Measurements from ENCODE around the gene FCSK.
"Not testable (repeated sequence)": the region's sequence is repeated elsewhere in the genome, so short reads cannot be mapped to it uniquely, and the experiment has no call there.

Gene FCSK

GRCh38 chr16:70412385-70412784 lies 42.0 kb upstream of the FCSK start:
- Histone ChIP-seq H3F3A (ENCODE audit: insufficient read depth) (peaks cover 23% of the 10 kb centered on the region; the same call in 1 of the 2 replicates), H2AFZ (ENCODE audit: low read depth, low read length, severe bottlenecking) (no peak overlapping the region), H3K9ac (ENCODE audit: low read length) (no peak overlapping the region), H3K27ac (ENCODE audit: low read depth, low read length) (no peak overlapping the region), H3K9me3 (ENCODE audit: insufficient read depth, low read length) (no peaks in the 10 kb centered on the region), H4K20me1 (ENCODE audit: low read depth, low read length) (no peaks in the 10 kb centered on the region), H3K79me2 (ENCODE audit: insufficient read depth, low read length) (peaks cover 18% of the 10 kb centered on the region; the same call in 1 of the 2 replicates), H3K4me3 (ENCODE audit: insufficient read depth, low read length, poor library complexity, severe bottlenecking) (no peak overlapping the region), H3K36me3 (ENCODE audit: low read length) (no peaks in the 10 kb centered on the region), H3K9me2 (replicated peaks; ENCODE audit: insufficient read depth, low read length) (no peaks in the 10 kb centered on the region), H3K4me2 (ENCODE audit: low read depth, low read length, poor library complexity, severe bottlenecking) (no peak overlapping the region), H3K27me3 (ENCODE audit: low read length) (no peaks in the 10 kb centered on the region)
- TF ChIP-seq EZH2phosphoT487 (conservative IDR thresholded peaks at IDR 0.05; ENCODE audit: low read length) = no peak
- no peak for TF ChIP-seq CTCF (IDR thresholded peaks at IDR 0.05; ENCODE audit: insufficient read depth, low read length, poor library complexity, severe bottlenecking)

GRCh38 chr16:70413572-70413971 lies 40.8 kb upstream of the FCSK start:
- not testable (repeated sequence) for H3K9me3 ChIP-seq (ENCODE audit: insufficient read depth, low read length); H3K27me3 ChIP-seq (ENCODE audit: low read length); H4K20me1 ChIP-seq (ENCODE audit: low read depth, low read length); H3K27ac ChIP-seq (ENCODE audit: low read depth, low read length); H3K9me2 ChIP-seq (replicated peaks; ENCODE audit: insufficient read depth, low read length); H3K4me2 ChIP-seq (ENCODE audit: low read depth, low read length, poor library complexity, severe bottlenecking); H3K9ac ChIP-seq (ENCODE audit: low read length); H3K4me3 ChIP-seq (ENCODE audit: insufficient read depth, low read length, poor library complexity, severe bottlenecking); H2AFZ ChIP-seq (ENCODE audit: low read depth, low read length, severe bottlenecking); H3K36me3 ChIP-seq (ENCODE audit: low read length)
- H3K79me2 ChIP-seq (ENCODE audit: insufficient read depth, low read length) = peaks cover 14% of the 10 kb centered on the region; the same call in 1 of the 2 replicates
- peaks cover 28% of the 10 kb centered on the region; the same call in 1 of the 2 replicates for H3F3A ChIP-seq (ENCODE audit: insufficient read depth)

- H2AFZ ChIP-seq (ENCODE audit: low read depth, low read length, severe bottlenecking) = no peak overlapping the region
- peak overlapping the region; percentile 48 for H3K4me2 ChIP-seq (ENCODE audit: low read depth, low read length, poor library complexity, severe bottlenecking)
- H3K4me3 ChIP-seq (ENCODE audit: insufficient read depth, low read length, poor library complexity, severe bottlenecking) = no peak overlapping the region
- no peaks in the 10 kb centered on the region for H3K9me3 ChIP-seq (ENCODE audit: insufficient read depth, low read length)
- no peaks in the 10 kb centered on the region for H3K27me3 ChIP-seq (ENCODE audit: low read length)
- peaks cover 28% of the 10 kb centered on the region; the same call in 1 of the 2 replicates for H3K79me2 ChIP-seq (ENCODE audit: insufficient read depth, low read length)
- no peaks in the 10 kb centered on the region for H3K36me3 ChIP-seq (ENCODE audit: low read length)
- H3K27ac ChIP-seq (ENCODE audit: low read depth, low read length) = peak overlapping the region; percentile 76
- no peaks in the 10 kb centered on the region for H3K9me2 ChIP-seq (replicated peaks; ENCODE audit: insufficient read depth, low read length)
- peaks cover 18% of the 10 kb centered on the region; the same call in 1 of the 2 replicates for H3F3A ChIP-seq (ENCODE audit: insufficient read depth)
- TF ChIP-seq EZH2phosphoT487 (conservative IDR thresholded peaks at IDR 0.05; ENCODE audit: low read length) = no peak
- no peak for TF ChIP-seq CTCF (IDR thresholded peaks at IDR 0.05; ENCODE audit: insufficient read depth, low read length, poor library complexity, severe bottlenecking)
- peak overlapping the region; percentile 3; the same call in 1 of the 2 replicates for H3K9ac ChIP-seq (ENCODE audit: low read length)
- H4K20me1 ChIP-seq (ENCODE audit: low read depth, low read length) = no peaks in the 10 kb centered on the region
Measured at GRCh38 chr16:70416748-70417616, 37.4 kb upstream of the FCSK start.

- TF ChIP-seq CTCF (IDR thresholded peaks at IDR 0.05; ENCODE audit: insufficient read depth, low read length, poor library complexity, severe bottlenecking) (no peak), EZH2phosphoT487 (conservative IDR thresholded peaks at IDR 0.05; ENCODE audit: low read length) (no peak)
- Histone ChIP-seq H3K4me3 (ENCODE audit: insufficient read depth, low read length, poor library complexity, severe bottlenecking) (no peak overlapping the region), H3K27me3 (ENCODE audit: low read length) (no peaks in the 10 kb centered on the region), H4K20me1 (ENCODE audit: low read depth, low read length) (no peaks in the 10 kb centered on the region), H3F3A (ENCODE audit: insufficient read depth) (peaks cover 18% of the 10 kb centered on the region; the same call in 1 of the 2 replicates), H3K36me3 (ENCODE audit: low read length) (no peaks in the 10 kb centered on the region), H3K9me2 (replicated peaks; ENCODE audit: insufficient read depth, low read length) (no peaks in the 10 kb centered on the region), H3K79me2 (ENCODE audit: insufficient read depth, low read length) (peaks cover 32% of the 10 kb centered on the region; the same call in 1 of the 2 replicates), H3K4me2 (ENCODE audit: low read depth, low read length, poor library complexity, severe bottlenecking) (peak overlapping the region; percentile 48), H3K27ac (ENCODE audit: low read depth, low read length) (peak overlapping the region; percentile 76), H3K9me3 (ENCODE audit: insufficient read depth, low read length) (no peaks in the 10 kb centered on the region), H2AFZ (ENCODE audit: low read depth, low read length, severe bottlenecking) (no peak overlapping the region), H3K9ac (ENCODE audit: low read length) (0 out of 2 replicates have a peak overlapping the region, but pooled peaks have one; percentile 17)
Measured at GRCh38 chr16:70417661-70418060, 36.7 kb upstream of the FCSK start.

All from SU-DHL-6 (cell line).